HUDEP-2 (cell line): ENCODE results near the gene CD2AP.
"Not testable (repeated sequence)": the region's sequence is repeated elsewhere in the genome, so short reads cannot be mapped to it uniquely, and the experiment has no call there.

ENCODE experiments used
- DNase-seq, 76 experiments: peaks; one replicate each; lab custom pipeline; 2025; ENCODE audit not compliant: unreplicated experiment in 76 of 76; lab: John Stamatoyannopoulos, UW

Gene CD2AP

GRCh38 chr6:47553243-47553642, 75.7 kb downstream of the CD2AP start:
- DNase-seq = not testable (repeated sequence)

GRCh38 chr6:47556459-47556858, 78.9 kb downstream of the CD2AP start:
- not testable (repeated sequence) for DNase-seq

GRCh38 chr6:47563162-47563561, 85.6 kb downstream of the CD2AP start:
- DNase-seq = no peak

GRCh38 chr6:47566602-47567001, 89.0 kb downstream of the CD2AP start:
- not testable (repeated sequence) for DNase-seq

- DNase-seq = no peak
These were observed 90.0 kb downstream of the CD2AP start for GRCh38 chr6:47567586-47567985.

GRCh38 chr6:47571488-47571887, 93.9 kb downstream of the CD2AP start:
- no peak for DNase-seq

GRCh38 chr6:47573109-47573508, 95.5 kb downstream of the CD2AP start:
- DNase-seq = no peak

- DNase-seq = no peak
These were observed 97.2 kb downstream of the CD2AP start for GRCh38 chr6:47574789-47575188.

GRCh38 chr6:47579040-47579439, 101.5 kb downstream of the CD2AP start:
- no peak for DNase-seq

- no peak for DNase-seq
These were observed 104.0 kb downstream of the CD2AP start for GRCh38 chr6:47581591-47581990.

GRCh38 chr6:47587493-47587892, 109.9 kb downstream of the CD2AP start:
- DNase-seq = no peak

- DNase-seq = no peak
These were observed 114.7 kb downstream of the CD2AP start for GRCh38 chr6:47592131-47592840.

GRCh38 chr6:47593979-47594378, 116.4 kb downstream of the CD2AP start:
- no peak for DNase-seq

- no peak for DNase-seq
These were observed 118.2 kb downstream of the CD2AP start for GRCh38 chr6:47595785-47596184.

- no peak for DNase-seq
These were observed 120.8 kb downstream of the CD2AP start for GRCh38 chr6:47598367-47598766.

- DNase-seq = no peak
These were observed 121.9 kb downstream of the CD2AP start for GRCh38 chr6:47599512-47599911.

- DNase-seq = no peak
These were observed 125.6 kb downstream of the CD2AP start for GRCh38 chr6:47603227-47603626.

- DNase-seq = no peak
These were observed 126.4 kb downstream of the CD2AP start for GRCh38 chr6:47603995-47604394.

- DNase-seq = no peak
These were observed 144.4 kb downstream of the CD2AP start for GRCh38 chr6:47621838-47622449.

- no peak for DNase-seq
These were observed 149.2 kb downstream of the CD2AP start for GRCh38 chr6:47626782-47627181.

GRCh38 chr6:47628448-47629272, 151.1 kb downstream of the CD2AP start:
- no peak for DNase-seq

- DNase-seq = no peak
These were observed 152.4 kb downstream of the CD2AP start for GRCh38 chr6:47629954-47630353.
